Activated CD4-positive, alpha-beta T cell treated with anti-CD3 and anti-CD28 coated beads, Interleukin-2, amount 50 U/mL, for 48 hours (primary cell): ENCODE measurements around the gene ATL2.
"Not testable (repeated sequence)": the region's sequence is repeated elsewhere in the genome, so short reads cannot be mapped to it uniquely, and the experiment has no call there.

Source experiments
- DNase-seq, 2 experiments: peaks; one replicate each; pipeline ENCODE4 v3.0.0-alpha.2; 2020

The ATL2 gene

GRCh38 chr2:38322224-38322914 is 54.7 kb downstream of the ATL2 start:
- no peak for DNase-seq

- DNase-seq, result not testable (repeated sequence)
Measured at GRCh38 chr2:38319240-38319639, 57.8 kb downstream of the ATL2 start.

- DNase-seq, result no peak
Measured at GRCh38 chr2:38317725-38318124, 59.3 kb downstream of the ATL2 start.

DNA sequence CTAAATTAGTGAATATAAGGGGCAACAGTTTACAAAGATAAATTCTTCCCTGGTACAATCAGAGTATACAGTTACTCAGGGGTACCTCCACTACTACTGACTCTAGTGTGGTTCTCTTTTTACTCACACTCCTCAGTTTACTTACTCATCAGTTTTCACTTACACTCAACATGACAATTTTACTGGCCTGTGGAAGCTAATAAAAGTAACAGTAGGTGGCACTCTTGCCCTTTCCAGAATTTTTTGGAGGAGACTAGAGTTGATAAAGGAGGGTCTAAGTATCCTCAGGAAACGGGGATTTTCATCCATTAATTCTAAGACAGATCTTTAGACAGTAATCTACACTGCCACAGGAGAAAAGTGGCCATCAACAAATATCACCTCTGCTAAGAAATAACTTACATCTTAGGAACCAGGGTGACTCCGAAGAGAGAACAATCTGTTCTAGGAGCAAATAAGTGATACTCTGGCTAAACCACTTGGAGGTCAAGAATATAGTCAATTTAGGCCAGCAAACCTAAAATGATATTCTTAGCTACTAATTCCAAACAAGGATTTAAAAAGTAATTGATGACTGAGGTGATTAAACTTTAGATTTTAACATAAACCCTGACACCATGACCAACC is 61.3 kb downstream of the ATL2 start:
- no peak for DNase-seq

DNA sequence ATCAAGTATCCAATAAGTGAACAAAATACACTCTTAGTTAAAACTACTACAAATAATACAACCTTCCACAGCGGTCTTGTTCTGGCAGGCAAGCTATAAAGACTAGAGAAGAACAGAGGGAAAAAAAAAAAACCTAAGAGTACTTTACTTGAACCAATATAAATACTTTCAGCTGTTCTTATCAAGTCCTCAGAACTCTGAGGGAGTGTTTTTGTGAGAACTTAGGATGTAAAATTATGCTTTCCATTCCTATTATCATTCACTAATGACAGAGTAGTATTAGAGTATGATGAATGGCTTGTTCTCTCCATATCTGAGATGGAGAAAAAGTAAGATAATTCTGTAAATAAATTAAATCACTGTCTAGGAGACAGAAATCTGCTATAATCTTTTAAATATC is 68.3 kb downstream of the ATL2 start:
- DNase-seq, result no peak

DNA sequence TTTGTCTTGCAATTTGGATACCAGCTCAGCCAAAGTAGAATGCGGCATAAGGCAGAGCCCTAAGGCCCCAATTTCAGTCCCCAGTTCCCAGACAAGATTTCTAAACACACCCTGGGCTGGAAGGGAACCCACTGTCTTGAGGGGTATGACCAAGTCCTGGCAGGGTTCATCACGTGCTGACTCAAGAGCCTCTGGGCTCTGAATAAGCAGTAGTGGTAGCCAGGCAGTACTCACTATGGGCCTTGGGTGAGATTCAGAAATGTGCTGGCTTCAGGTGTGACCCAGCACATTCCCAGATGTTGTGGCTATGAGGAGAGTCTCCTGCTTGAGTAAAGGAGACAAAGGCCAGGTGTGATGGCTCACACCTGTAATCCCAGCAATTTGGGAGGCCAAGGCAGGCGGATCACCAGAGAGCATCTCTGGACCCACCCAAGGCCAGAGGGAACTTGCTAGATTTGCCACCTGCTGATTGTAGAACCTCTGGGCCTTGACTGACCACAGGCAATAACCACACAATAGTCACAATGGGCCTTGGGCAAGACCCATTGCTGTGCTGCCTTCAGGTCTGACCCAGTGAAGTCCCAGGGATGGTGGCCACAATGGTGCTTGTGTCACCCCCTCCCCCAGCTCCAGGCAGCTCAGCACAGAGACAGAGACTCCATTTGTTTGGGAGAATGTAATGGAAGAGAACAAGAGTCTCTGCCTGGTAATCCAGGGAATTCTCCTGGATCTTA is 74.9 kb downstream of the ATL2 start:
- DNase-seq, result peak in 1 of 2 experiments; percentile 6

- peak; percentile 29 to 56 for DNase-seq
Measured at GRCh38 chr2:38301340-38301968, 75.6 kb downstream of the ATL2 start.

DNA sequence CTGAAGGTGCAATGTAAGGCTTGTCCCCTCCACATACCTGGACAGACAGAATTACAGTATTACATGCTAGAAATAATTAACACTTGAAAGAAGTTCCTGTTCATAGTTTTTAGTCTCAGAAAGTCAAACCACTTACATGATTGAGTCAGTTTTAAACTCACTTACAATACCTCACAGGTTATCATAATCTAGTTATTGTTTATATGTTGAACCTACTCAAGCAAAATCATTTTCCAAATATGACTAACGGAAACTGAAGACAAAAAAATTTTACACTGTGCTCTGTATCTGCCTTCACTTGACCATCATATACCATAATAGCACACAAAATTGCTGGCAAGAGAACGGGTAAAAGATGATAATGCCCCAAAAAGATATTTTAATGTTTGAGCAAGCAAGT is 78.5 kb downstream of the ATL2 start:
- no peak for DNase-seq

- DNase-seq, result no peak
Measured at GRCh38 chr2:38296197-38296780, 80.8 kb downstream of the ATL2 start.

DNA sequence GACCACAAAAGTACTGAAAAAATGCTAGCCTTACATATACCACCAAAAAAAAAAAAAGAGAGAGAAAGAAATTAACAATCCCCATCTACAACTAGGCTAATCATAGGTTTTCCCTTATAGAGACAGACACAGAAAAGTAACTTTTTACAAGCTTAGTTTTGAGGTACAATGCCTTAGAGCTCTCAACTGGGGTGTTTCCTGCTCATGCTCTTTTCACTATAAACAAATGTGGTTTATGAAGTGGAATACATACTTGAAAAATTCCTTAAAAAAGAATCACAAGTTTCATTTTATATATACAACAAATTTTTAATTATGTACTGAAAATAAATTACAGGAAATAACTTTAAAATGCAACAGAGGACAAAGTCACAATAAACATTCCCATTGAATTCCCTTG is 82.5 kb downstream of the ATL2 start:
- DNase-seq, result no peak

GRCh38 chr2:38293152-38293865 is 83.8 kb downstream of the ATL2 start:
- no peak for DNase-seq

GRCh38 chr2:38290332-38290731 is 86.7 kb downstream of the ATL2 start:
- DNase-seq, result no peak

GRCh38 chr2:38284971-38285370 is 92.1 kb downstream of the ATL2 start:
- no peak for DNase-seq

DNA sequence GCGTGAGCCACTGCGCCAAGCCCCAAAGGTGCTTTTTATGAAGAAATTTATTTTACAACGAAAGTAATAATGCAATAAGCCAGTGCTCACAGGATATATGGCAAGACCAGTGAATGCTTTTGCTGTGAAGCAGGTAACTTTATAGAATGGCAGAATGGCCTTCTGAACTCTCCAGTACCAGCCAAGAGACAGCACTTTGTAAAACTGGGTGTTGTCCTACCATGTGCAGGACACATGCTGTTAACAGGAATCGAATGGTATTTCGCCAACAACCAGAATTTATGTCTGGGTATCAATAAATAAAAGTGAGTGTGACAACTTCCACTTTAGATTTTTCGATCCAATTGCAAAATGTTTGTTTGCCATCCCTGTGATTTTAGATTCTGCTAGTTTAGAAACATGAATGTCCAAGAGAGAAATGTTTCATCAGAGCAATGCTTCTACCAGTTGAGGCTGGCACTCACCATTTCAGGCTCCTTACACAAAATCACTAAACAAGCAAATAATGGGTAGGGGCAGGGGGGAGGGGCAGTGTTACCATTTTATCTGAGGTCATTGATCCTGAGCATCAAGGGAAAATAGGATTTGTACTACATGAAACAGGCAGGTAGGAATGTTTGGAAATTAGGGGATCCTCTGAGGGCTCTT is 95.9 kb downstream of the ATL2 start:
- no peak for DNase-seq

GRCh38 chr2:38279201-38279600 is 97.9 kb downstream of the ATL2 start:
- no peak for DNase-seq

DNA sequence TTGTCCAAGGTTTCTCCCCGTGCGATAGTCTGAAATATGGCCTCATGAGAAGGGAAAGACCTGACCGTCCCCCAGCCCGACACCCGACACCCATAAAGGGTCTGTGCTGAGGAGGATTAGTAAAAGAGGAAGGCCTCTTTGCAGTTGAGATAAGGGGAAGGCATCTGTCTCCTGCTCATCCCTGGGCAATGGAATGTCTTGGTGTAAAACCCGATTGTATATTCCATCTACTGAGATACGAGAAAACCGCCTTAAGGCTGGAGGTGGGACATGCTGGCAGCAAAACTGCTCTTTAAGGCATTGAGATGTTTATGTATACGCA is 99.0 kb downstream of the ATL2 start:
- not testable (repeated sequence) for DNase-seq

GRCh38 chr2:38277245-38278116 is 99.6 kb downstream of the ATL2 start:
- DNase-seq, result no peak

DNA sequence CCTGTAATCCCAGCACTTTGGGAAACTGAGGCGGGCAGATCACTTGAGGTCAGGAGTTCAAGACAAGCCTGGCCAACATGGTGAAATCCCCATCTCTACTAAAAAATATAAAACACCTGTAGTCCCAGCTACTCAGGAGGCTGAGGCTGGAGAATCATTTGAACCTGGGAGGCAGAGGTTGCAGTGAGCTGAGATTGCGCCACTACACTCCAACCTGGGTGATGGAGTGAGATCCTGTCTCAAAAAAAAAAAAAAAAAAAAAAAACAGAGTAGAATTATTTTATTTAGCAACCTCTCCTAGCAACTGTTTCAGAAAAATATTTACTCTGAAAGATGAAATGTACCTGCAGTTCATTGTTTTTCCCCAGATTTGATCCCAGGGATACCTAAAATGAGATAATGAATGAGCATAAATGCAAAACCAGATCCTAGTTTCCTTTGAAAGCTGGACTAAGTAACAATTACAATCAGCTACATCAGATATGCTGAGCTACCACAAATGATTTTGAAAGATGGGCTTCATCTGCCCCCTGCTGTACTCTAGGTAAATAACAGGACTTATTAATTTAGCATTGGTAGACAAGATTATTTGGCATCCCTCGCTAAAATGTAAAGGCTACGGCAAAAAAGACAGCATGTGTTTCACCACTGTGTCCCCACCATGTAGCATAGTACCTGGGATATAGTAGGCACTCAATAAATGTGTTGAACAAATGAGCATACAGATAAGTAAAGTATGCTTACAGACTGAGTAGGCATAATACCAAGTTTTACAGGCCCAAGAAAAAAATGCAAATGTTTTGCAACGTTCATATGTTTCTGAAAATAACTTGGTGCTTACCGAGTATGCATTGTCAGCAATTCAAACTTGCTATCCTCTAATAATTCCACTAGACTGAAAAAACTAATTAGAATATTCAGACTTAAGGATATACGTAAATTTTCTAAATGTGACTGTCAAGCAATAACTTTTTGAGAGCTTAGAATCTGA is 102.5 kb downstream of the ATL2 start:
- DNase-seq, result peak in 1 of 2 experiments; percentile 11

DNA sequence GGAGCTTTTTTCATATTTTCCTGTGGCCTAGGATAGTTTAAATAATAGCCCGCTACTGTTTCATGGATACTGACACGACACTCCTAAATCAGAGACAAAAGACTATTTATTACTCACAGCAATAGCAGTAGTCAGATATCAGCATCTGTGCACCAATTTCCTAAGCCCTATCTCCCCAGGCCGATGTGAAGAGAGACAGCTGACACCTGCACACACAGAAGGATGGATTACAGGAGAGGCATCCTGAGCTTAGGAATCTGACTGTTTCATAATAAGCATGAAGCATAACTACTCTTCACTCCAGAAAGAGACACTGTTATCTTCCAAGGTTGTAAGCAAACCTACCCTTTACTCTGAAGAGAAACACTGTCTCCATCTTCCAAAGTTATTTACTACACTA is 105.4 kb downstream of the ATL2 start:
- DNase-seq, result no peak

DNA sequence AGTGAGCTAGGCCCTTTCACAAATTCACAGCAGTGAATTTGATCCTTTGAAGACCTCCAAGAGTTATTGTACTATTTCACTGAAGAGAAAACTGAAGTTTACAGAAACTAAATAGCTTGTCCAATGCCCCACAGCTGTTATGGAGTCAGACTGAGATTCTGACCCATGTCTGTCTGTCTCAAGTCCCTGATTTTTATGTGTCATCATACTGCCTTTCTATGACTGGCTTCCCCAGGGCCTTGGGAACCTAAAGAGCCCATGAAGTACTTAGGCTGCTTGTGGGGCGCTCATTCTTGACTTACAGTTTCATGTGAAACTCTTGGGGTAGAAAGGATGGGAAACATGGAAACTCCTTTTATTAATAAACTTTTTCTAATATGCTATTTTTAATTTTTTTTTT is 107.7 kb downstream of the ATL2 start:
- DNase-seq, result no peak
